Mucosa of descending colon (tissue), 3 donors: ENCODE measurements around the gene TSHZ2. TPM values are rescaled to one million over a fixed set of nuclear protein-coding genes. Genes with fewer than 3 reads are reported as not detected.

ENCODE experiments used
- ATAC-seq: fragments of 200-7000 bp; cut with Tn5 transposase; one replicate; pipeline ENCODE4 v1.9.1; 2020; ENCODE audit warnings: mild to moderate bottlenecking, moderate library complexity
- DNase-seq, 3 donors: peaks; one replicate each; pipeline ENCODE4 v3.0.0-alpha.2; 2020
- H3K36me3 ChIP-seq: fragments of 200-600 bp; one replicate; pipeline ENCODE4 v1.8.0; 2021; ENCODE audit warnings: low read depth, mild to moderate bottlenecking
- H3K4me1 ChIP-seq: fragments of 200-600 bp; one replicate; pipeline ENCODE4 v1.8.0; 2021; ENCODE audit warnings: low read depth, mild to moderate bottlenecking
- H3K4me3 ChIP-seq: fragments of 200-600 bp; one replicate; pipeline ENCODE4 v1.8.0; 2021; ENCODE audit warnings: mild to moderate bottlenecking
- H3K9me3 ChIP-seq: fragments of 200-600 bp; one replicate; pipeline ENCODE4 v1.8.0; 2021; ENCODE audit warnings: mild to moderate bottlenecking
- CTCF ChIP-seq: fragments of 200-600 bp; IDR thresholded peaks from one replicate; pipeline ENCODE4 v1.8.0; 2022; ENCODE audit warnings: antibody characterized with exemption, mild to moderate bottlenecking
- intact Hi-C, 2 donors: fragments of 100-400 bp; cut with DNase I in 1 of 2; cut with micrococcal nuclease in 1 of 2; formaldehyde crosslinking; loops; one replicate each; pipeline versions ENCODE4 v1.11.0 to v1.11.1; 2022; cut with DNase I, micrococcal nuclease
- total RNA-seq, 3 donors: library from RNA; stranded (reverse); fragmentation: NEBNext Ultra II Directional in 2 of 3; extraction: Animal tissue kit (Norgen Biotek cat#: 25700) in 2 of 3; gene quantifications; one replicate each; pipeline versions ENCODE4 v1.2.1 to v1.2.4, GENCODE V29; 2021 to 2023
- donor health status: DM: no; HTN: no; CAD: no; lungs with moderate emphysema.
- donor health status: DM: no; HTN: no; CAD: no.
- donor health status: DM: no; HTN: yes; CAD: no.

TSHZ2 gene
- total RNA-seq, 3 donors from 2014 or later, result 1.9 to 17.8 (median 3.6) TPM

- intact Hi-C loops, result no loop called here
- H3K36me3 ChIP-seq, result no peaks in the 10 kb centered on the region
- H3K9me3 ChIP-seq, result no peaks in the 10 kb centered on the region
- no peak overlapping the region for H3K4me3 ChIP-seq
- no peak for DNase-seq
- H3K4me1 ChIP-seq, result no peaks in the 10 kb centered on the region
- ATAC-seq, result no peak
- TF ChIP-seq CTCF, result no peak
Observed at GRCh38 chr20:53439616-53440015, 467.5 kb downstream of the TSHZ2 start.

GRCh38 chr20:53444401-53445149, 472.4 kb downstream of the TSHZ2 start:
- peaks cover 8% of the 10 kb centered on the region for H3K9me3 ChIP-seq
- ATAC-seq (no peak), DNase-seq (no peak)
- TF ChIP-seq CTCF, result no peak
- H3K4me3 ChIP-seq, result no peak overlapping the region
- intact Hi-C loops, result no loop called here
- H3K36me3 ChIP-seq, result no peaks in the 10 kb centered on the region
- H3K4me1 ChIP-seq, result no peaks in the 10 kb centered on the region

- DNase-seq, result no peak
- H3K9me3 ChIP-seq, result peaks cover 15% of the 10 kb centered on the region
- H3K36me3 ChIP-seq, result no peaks in the 10 kb centered on the region
- intact Hi-C loops, result no loop called here
- no peak for TF ChIP-seq CTCF
- H3K4me3 ChIP-seq, result no peak overlapping the region
- ATAC-seq, result no peak
- H3K4me1 ChIP-seq, result no peaks in the 10 kb centered on the region
Observed at GRCh38 chr20:53445321-53445731, 473.2 kb downstream of the TSHZ2 start.

- no peak overlapping the region for H3K4me3 ChIP-seq
- DNase-seq, result no peak
- no peaks in the 10 kb centered on the region for H3K36me3 ChIP-seq
- TF ChIP-seq CTCF, result no peak
- H3K4me1 ChIP-seq, result no peaks in the 10 kb centered on the region
- no peak for ATAC-seq
- peaks cover 16% of the 10 kb centered on the region for H3K9me3 ChIP-seq
- intact Hi-C loops, result no loop called here
Observed at GRCh38 chr20:53445932-53446331, 473.8 kb downstream of the TSHZ2 start.

- no peak for ATAC-seq
- Histone ChIP-seq H3K4me1 (no peaks in the 10 kb centered on the region), H3K9me3 (peaks cover 16% of the 10 kb centered on the region), H3K36me3 (no peaks in the 10 kb centered on the region), H3K4me3 (no peak overlapping the region)
- intact Hi-C loops, result no loop called here
- no peak for TF ChIP-seq CTCF
- DNase-seq, result no peak
Observed at GRCh38 chr20:53447316-53447715, 475.2 kb downstream of the TSHZ2 start.
